IPS-NIHi11 (cell line): Measurements from ENCODE around the gene ZBTB34.
A peak's percentile ranks its signal among the peaks of the same experiment; 100 is the strongest.

Source experiments
- DNase-seq: peaks from one replicate; pipeline ENCODE4 v3.0.0; 2012; ENCODE audit warnings: mixed read lengths, low spot score

The ZBTB34 gene

DNA sequence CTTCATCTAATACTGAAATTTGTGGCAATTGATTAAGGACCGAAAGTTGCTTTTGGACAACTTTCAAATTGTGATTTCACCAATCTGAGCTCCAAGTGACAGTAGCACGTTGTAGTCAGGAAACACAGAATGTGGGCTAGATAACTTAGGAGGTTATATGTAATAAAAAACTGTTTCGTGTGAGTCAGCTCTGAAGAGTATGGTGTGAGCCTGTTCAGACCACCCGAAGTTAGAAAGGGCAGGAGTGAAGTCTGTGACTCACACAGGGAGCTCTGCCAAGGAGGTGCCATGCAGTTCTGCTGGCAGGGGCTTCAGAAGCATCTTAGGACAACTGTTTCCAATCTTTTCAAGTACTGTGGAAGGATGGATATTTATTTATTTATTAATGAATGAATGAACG is 16.4 kb upstream of the ZBTB34 start:
- DNase-seq = no peak

DNA sequence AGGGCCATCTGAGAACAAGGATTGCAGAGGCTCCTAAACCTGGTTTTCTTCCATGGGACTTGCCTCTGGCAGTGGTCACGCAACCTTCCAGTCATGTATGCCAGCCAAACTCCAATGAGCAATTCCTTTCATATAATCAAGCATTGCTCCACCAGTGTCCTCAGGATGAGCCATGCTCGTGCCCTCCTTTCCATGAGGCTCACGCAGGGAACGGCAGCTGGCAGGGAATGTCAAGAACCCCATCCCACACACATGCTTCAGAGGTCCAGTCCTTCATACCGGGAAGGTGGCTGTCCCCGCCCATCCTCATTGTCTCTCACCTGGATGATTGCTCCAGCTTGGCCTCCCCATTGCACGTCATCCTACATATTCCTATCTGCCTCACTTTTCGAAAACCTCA is 13.4 kb upstream of the ZBTB34 start:
- DNase-seq = no peak

DNA sequence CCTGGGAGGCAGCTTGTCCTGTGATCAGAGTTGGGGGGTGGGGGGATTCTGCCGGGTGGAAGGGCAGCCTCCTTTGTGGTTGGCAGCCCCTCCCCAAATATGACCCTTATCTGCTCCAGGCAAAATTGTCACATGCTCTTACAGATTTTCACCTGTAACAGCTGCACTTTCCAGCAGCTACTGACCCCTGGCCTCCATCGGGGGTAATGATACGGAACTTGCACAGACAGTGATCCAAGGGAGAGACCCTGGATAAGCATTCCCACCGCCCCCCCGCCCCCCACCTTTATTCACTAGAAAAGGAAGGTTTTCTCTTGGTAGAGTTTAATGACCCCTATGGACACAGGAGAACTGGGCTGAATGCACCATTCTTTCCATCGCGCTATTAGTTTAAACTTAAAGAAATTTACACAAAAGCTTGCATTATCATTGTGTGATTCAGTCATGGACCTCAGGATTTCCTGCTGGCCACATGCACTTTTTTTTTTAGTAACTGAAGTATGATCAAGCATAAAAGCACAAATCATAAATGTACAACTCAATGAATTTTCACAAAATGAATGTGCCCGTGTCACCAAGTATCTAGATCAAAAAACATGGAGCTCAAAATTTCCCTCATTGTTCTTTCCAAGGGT is 10.7 kb upstream of the ZBTB34 start:
- no peak for DNase-seq

DNA sequence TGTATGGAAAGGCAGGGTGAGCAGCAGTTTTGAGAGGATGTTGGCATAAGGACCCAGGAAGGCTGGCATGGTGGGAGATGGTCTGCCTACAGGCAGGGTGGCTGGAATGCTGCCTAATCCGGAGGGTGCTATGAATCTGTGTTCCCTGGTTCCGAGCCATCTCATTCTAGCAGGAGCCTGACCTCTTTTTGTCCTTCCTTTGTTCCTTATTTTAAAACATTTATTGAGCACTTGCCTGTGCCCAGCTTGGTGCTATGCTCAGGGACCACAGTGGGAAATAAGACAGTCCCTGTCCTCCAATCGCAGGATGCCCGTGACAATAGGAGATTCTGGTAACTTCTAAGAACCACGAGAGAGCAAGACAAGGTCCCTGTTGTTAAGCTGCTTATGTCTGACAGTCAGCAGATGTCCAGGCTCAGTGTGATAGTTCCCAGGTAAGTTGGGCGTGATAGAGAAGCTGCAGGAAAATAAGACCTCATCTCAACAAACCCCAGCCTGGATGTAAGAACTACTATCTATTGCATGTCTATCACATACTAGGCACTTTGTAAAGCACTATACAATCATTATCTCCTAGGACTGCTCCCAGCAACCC is 9.1 kb upstream of the ZBTB34 start:
- no peak for DNase-seq

DNA sequence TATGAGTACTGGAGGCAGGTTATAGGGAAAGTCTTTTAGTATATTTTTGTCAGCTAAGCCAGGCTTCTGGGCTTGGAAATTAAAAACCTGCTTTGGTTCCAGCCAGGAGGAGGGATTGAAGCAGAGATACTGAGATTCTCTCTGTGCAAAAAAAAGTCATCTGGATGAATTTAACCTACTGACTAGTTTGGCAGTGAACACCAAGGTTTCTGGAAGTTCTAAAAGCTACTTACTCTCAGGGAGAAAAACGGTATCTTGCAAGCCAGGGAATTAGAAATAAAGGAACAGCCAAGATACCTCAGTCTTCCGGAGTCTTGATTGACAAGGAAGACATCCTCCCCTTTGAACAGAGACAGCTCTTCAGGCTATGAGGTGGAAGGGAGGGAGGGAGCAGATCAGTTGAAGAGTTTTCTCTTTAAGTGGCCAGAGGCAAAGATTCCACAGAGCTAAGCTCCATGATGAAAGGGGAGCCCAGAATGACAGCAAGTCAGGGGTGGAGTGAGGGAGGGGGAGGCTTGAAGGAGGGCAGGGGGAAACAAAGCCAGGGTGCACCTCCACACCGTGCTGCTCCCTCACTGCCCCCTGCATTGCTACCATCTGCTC is 8.3 kb upstream of the ZBTB34 start:
- no peak for DNase-seq

DNA sequence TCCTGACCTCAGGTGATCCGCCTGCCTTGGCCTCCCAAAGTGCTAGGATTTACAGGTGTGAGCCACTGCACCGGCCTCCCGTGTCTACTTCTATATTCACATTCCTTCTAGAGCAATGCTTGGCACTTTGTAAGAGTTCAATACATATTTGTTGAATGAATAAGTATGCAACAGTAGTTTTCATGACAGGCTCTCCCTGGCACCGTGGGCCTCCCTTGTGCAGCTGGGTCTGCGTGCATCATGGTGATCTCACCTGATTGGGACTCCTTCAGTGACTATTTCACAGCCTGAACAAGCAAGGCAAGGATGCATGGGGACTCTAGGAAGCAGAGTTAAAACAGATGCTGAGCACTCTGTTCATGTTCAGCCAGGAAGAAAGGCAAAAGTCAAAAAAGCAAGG is 6.8 kb upstream of the ZBTB34 start:
- no peak for DNase-seq

DNA sequence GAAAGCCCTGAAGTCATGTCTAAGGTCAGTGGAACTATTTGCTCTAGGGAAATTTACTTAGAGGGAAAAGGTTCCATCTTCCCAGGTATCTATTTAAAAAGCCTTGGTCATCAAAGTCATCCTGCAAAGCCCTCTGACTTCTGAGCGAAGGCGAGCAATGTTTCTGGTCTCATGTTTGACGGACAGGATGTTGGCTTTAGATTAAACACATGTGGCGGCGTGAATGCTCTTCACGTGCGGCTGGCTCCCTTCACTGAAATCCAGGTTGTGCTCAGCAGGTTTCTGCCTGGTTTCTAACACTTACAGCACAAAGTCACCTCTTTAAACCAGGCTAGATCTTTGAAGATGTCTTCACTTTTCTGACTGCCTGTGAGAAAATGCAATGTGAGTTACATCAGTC is 5.7 kb upstream of the ZBTB34 start:
- no peak for DNase-seq

DNA sequence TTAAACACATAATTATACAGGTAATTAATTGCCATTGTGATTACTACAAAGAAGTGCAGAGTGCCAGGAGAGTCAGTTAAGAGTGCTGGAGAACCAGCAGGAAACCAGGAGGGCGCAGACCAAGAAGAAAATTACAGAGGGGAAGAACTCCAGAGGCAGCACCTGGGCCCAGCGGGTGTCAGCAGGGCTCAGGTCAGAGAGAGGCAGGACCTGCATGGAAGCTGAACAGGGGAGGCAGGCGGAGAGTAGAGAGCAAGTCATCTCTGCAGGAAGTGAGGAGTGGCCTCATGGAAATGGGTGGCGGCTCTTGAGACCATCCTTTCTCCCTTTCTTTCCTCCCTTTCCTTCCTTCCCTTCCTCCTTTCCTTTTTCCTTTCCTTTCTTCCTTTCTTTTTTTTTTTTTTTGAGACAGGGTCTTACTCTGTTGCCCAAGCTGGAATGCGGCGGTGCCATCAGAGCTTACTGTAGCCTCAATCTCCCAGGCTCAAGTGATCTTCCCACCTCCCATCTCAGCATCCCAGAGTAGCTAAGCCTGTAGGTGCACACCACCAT is 4.0 kb upstream of the ZBTB34 start:
- peak; percentile 35 for DNase-seq

DNA sequence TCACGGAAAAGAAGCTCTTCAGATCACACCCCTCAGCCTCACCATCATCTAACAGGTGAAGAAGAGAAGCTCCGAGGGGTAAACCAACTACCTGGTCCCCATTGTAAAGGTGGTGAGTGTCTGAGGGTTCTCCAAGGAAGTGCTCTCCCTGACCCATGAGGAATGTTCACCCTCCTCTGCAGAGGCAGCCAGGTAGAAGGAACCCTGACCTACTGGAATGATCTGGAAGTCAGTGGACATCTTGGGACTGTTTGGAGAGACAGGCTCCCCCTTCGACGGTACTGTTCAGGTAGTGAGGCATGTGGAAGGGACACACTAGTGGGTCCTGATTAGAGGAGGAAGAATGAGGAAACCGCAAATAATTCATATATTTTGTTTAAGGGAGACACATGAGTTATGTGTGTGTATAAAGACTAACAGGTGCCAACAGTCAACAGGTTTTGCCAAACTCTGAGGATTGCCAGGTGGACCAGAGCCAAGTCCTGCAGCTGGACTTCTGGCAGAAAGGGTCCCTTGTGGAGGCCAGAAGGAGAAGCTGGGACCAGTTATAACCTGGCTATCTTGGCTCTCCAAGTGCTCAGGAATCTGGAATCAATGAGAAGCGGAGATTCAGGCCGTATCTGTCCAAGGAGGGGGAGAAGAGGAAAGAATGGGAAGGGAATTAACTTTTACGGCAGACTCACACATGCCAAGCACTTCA is 3.0 kb upstream of the ZBTB34 start:
- no peak for DNase-seq

DNA sequence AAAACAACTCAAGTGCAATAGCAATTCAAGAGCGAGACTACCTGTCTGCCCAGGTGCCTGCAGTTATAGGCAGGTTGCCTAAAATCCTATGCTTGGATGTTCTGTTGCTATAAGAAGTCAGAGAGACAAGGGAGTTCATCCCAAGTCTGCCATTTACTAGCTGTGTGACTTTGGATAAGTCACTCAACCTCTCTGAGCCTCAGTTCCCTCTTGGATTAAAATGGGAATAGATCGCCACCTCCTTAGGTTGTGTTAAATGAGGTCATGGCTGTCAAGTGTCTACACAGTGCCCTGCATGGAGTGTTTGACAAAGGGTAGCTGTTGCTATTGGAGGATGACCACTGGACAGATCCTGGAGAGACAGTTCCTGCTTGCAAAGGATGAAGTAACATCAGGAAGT is 1.3 kb upstream of the ZBTB34 start:
- DNase-seq = no peak

DNA sequence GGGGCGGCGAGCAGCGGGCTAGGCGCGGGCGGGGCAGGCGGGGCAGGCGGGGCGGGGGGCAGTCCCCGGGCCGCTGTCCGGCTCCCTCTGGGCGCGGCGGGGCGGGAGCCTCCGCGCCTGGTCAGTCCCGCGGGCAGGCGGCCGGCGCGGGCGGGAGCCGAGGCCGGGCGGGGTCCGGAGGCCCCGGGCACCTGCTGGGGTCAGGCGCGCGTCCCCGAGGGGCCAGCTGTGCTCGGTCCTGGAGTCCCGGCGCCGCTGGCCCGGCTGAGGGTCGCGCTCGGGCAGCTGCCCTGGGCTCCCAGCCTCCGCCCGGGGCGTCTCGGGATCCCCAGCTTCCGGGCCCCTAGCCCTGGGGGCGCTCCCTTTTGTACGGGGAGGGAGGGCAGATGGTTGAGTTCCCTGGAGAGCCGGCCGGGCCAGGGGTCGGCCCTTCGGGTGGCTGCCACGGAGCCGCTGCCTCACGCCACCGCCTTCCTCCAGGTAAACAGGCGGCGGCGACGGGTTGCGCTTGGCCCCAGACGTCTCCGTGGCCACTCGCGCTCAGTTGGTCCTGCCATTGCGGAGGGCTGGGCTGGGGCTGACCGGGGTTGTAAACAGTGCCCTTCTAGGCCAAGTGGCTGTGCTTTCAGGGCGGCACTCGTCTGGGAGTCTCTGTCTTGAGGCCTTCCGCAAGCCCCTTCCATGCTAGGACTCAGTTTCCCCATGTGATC is 473 bp downstream of the ZBTB34 start:
- no peak for DNase-seq

DNA sequence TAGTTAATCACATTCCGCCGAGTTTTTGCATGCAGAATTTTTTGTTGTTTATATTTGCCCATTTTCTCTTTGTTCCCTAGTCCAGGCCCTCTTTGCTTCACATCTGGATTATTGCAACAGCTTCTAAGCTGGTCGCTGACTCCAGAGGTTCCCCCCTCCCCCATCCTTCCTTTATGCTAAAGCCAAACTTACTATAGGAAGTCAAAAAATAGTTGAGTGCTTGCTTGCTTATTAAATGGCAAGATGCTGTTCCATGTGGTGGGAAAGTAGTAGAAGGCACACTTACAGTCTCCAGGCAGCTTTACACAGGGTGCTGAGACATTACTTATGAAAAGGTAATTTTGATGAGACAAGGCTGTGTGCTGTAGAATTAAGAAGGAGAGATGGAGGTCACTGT is 1.3 kb downstream of the ZBTB34 start:
- no peak for DNase-seq

DNA sequence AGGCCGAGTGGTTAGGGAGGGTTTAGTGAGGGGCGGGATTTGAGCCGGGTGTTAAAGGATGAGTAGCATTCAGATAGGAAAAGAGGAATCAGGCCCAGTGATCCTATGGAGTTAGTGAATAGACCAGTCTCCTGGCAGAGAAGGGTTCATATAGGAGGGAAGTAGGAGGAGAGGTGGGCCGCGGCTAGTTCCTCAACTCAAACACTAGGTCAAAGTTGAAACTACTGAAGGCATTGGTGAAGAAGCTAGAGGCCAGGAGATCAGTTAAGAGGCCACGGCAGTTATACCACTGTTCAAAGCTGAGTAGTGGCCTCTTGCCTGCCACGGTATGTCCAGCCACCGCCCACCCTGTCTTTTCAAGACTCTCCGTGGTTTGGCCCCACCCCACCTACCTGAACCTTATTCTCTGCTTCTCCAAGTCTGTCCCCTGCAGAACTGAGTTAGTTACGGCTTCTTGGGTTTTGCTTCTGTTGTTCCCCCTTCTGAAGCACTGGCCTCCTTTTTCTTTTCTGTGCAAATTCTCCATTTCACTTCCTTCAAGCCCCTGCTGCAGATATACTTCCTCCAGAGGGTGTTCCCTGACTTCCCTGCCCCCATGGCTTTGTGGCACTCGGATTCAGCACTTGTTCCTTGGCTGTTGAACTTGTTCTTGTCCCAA is 1.8 kb downstream of the ZBTB34 start:
- no peak for DNase-seq

DNA sequence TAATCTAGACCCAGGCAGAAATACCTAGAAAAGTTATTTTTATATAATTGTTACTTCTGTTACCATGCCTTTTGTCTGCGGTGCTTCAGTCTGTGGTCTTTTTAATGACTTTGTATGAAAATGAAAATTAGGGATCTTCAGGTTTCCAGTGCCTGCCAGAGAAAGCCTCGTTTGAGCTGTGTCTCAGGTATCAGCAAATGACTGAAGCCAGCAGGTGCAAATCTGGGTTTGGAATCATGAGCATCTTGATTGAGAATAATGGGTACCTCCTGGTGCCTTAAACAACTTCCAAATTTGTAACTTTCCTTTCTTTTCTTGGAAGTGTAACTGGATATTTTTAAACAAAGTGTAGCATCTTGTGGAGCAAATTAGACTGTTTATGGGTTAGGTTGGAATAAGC is 4.3 kb downstream of the ZBTB34 start:
- no peak for DNase-seq

DNA sequence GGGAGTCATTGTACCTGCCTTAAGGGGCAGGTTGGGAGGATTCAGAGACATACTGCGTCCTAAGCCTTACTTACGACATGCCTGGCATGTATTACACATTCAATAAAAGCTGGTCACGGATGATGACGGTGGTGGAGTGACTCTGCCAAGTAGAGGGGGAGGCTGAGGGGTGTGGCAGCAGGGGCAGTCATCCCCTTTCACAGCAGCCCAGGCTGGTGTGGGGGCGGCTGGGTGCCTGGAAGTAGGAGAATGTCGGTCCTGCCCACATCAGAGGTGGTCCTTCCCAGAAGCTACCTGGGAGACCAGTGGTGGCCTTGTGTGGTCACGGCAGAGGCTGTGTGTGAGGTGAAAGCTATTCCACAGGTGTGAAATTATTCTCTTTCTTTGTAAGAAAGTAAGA is 8.9 kb downstream of the ZBTB34 start:
- DNase-seq = no peak

DNA sequence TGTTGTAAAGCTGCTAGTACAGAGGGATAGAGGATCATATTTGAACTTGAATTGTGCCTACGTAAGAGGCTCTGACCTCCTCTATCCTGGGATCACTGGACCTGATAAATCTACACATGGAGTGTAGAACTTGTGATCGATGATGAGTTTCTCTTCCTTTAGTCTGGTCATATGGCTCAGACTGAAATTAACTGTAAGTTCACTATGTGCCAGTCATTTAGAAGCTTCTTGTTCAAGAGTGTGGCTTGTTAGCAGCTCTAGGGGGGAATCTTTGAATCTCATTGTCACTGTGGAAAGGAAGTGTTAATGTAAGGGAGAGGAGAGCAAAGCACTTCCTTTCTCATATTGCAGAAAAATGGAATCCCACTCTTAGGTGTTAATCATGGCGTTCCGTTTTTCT is 12.1 kb downstream of the ZBTB34 start:
- DNase-seq = no peak

DNA sequence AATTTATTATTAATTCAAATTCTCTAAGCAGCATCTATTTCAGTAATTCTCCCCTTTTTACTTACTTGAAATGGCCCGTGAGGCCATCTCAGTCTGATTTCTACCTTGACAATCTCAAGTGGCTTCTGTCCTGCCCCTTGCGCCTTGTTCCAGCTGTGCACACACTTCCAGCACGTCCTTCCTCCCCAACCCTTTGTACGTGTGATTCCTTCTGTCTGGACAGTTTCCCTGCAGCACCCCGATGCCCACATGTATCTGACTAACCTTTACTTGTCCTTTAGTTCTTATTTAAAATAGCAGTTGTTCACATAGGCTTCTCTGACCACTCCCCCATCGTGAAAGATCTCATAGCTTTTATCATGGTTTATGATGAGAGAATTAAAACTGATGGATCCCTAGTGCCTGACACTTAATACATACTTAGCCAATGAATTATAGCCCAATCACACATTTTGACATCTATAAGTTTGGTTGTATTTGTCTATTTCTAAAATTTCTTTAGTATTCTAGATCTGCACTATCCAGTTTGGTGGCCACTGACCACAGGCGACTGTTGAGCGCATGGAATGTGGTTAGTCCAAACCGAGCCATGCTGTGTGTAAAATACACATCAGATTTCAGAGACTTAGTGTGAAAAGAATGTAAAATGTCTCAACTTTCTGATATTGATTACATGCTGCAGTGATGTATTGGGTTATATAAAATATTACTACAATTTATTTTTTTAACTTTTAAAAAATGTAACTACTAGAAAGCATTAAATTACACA is 14.3 kb downstream of the ZBTB34 start:
- no peak for DNase-seq

DNA sequence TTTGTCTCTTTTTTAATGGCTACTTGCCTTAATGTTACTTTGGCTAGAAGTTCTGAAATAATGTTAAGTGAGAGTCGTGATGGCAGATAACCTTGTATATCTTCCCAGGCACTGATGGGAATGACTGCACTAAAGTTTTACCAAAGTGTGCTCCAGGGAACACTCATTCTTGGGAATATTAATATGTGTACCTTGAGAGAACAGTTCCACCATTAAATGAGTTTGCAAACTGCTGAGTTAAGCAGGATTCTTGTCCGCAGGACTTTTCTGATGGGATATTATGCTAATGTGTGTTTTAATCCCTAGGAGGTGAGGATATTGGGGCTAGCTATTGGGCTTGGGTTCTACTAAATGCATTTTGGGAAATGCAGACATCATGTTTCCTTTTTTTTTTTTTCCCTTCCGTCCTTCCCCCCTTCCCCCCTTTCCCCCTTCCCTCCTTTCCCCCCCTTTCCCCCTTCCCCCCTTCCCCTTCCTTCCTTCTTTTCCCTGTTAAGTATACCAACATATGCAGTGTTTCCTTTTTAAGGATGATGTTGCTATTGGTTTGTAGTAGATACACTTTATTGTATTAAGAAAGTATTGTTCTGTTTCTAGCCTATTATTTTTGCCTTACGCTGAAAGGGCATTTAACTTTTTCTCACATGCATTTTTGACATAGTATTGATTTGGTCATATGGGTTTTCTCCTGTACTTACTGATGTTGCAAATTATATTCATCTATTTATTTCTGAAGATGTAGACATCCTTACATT is 15.5 kb downstream of the ZBTB34 start:
- DNase-seq = no peak

DNA sequence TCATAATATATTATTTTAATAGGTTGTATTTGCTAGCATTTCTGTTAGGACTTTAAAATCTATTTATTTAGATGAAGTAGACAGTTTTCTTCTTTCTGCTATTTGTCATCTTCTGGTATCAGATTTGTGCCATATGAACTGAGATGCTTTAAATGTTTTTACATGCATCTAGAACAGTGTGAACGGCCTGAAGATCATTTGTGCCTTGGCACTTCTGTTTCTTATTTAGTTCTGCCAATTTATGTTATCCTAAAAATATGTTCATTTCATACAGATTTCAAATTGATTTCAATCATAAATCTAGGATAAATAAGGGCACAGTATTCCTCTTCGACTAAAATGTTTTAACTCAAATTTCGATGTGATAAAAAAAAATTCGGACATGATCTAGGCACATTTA is 16.1 kb downstream of the ZBTB34 start:
- DNase-seq = no peak

DNA sequence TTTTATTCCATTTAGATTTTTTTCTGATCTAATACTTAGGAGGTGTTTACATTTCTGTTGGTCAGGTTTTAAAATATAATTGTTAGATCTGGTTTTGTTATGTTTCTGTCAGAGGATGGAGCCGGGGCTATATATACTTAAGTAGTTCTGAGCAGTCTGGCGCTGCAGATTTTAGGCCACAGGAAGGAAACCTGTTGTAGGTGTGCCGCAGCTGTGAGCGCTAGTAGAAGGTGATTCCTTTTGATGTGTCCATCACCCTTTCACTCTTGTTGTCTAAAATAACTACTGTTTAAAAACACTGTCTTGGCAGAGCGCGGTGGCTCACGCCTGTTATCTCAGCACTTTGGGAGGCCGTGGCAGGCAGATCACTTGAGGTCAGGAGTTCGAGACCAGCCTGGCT is 17.0 kb downstream of the ZBTB34 start:
- DNase-seq = no peak
